Mesenchymal stem cell (in vitro differentiated cells and primary cell): ENCODE measurements around the gene ZNF724.

Experiments
- DNase-seq: peaks from one replicate; pipeline ENCODE4 v3.0.0-alpha.2; 2013
- H2AFZ ChIP-seq: one replicate; pipeline ENCODE4 v1.6.1; 2013; ENCODE audit warnings: low read depth, mild to moderate bottlenecking, control low read depth, inconsistent platforms, low read length, moderate library complexity
- H2AK5ac ChIP-seq: 2 replicates; pipeline ENCODE4 v1.6.1; 2013; ENCODE audit warnings: low read length, moderate library complexity, mild to moderate bottlenecking, inconsistent platforms; ENCODE audit not compliant: severe bottlenecking
- H2BK120ac ChIP-seq: one replicate; pipeline ENCODE4 v1.6.1; 2013; ENCODE audit warnings: low read depth, mild to moderate bottlenecking, inconsistent platforms, low read length, moderate library complexity
- H2BK12ac ChIP-seq, 2 experiments: one replicate each; pipeline ENCODE4 v1.6.1; 2013; ENCODE audit warnings: inconsistent platforms in 2 of 2, low read length in 2 of 2, mild to moderate bottlenecking in 2 of 2, moderate library complexity in 2 of 2, control low read depth in 1 of 2
- H2BK15ac ChIP-seq: one replicate; pipeline ENCODE4 v1.6.1; 2013; ENCODE audit warnings: mild to moderate bottlenecking, low read depth, inconsistent platforms; ENCODE audit not compliant: poor library complexity, severe bottlenecking
- H2BK5ac ChIP-seq: 2 replicates; pipeline ENCODE4 v1.6.1; 2013; ENCODE audit warnings: low read depth, mild to moderate bottlenecking, low read length, control low read depth, inconsistent platforms; ENCODE audit not compliant: poor library complexity, severe bottlenecking
- H3K14ac ChIP-seq, 2 experiments: one replicate each; pipeline ENCODE4 v1.6.1; 2013; ENCODE audit warnings: inconsistent platforms in 2 of 2, low read length in 2 of 2, control low read depth in 1 of 2, mild to moderate bottlenecking in 1 of 2, moderate library complexity in 1 of 2
- H3K18ac ChIP-seq, 2 experiments: one replicate each; pipeline ENCODE4 v1.6.1; 2013; ENCODE audit warnings: inconsistent platforms in 2 of 2, low read length in 2 of 2, control low read depth in 1 of 2, low read depth in 1 of 2, mild to moderate bottlenecking in 1 of 2
- H3K23ac ChIP-seq, 2 experiments: one replicate each; pipeline ENCODE4 v1.6.1; 2013; ENCODE audit warnings: inconsistent platforms in 2 of 2, low read length in 2 of 2, mild to moderate bottlenecking in 2 of 2, moderate library complexity in 2 of 2, control low read depth in 1 of 2
- H3K27ac ChIP-seq: 2 replicates; pipeline ENCODE4 v1.5.1; 2013; ENCODE audit warnings: mild to moderate bottlenecking, moderate library complexity, low read length, control low read depth, inconsistent platforms; ENCODE audit not compliant: poor library complexity, severe bottlenecking
- H3K27me3 ChIP-seq, 2 experiments: 2 replicates each; pipeline versions ENCODE4 v1.6.1 to v1.7.0; 2013; ENCODE audit warnings: low read length in 2 of 2, mild to moderate bottlenecking in 2 of 2, moderate library complexity in 2 of 2, control low read depth in 1 of 2, inconsistent platforms in 1 of 2; ENCODE audit not compliant: control insufficient read depth in 1 of 2, insufficient read depth in 1 of 2
- H3K36me3 ChIP-seq, 2 experiments: 2 replicates each; pipeline versions ENCODE4 v1.6.1 to v1.7.0; 2013; ENCODE audit warnings: low read length in 2 of 2, control low read depth in 1 of 2, inconsistent platforms in 1 of 2, low read depth in 1 of 2, mild to moderate bottlenecking in 1 of 2; ENCODE audit not compliant: insufficient read depth in 2 of 2, control insufficient read depth in 1 of 2
- H3K4ac ChIP-seq, 2 experiments: one replicate each; pipeline ENCODE4 v1.6.1; 2013; ENCODE audit warnings: inconsistent platforms in 2 of 2, low read length in 2 of 2, mild to moderate bottlenecking in 2 of 2, moderate library complexity in 2 of 2, control low read depth in 1 of 2, low read depth in 1 of 2
- H3K4me1 ChIP-seq: 2 replicates; pipeline ENCODE4 v1.6.1; 2013; ENCODE audit warnings: low read depth, low read length, control low read depth; ENCODE audit not compliant: control insufficient read depth, insufficient read depth
- H3K4me2 ChIP-seq: 2 replicates; pipeline ENCODE4 v1.6.1; 2013; ENCODE audit warnings: low read length, mild to moderate bottlenecking, inconsistent platforms; ENCODE audit not compliant: poor library complexity, severe bottlenecking
- H3K4me3 ChIP-seq, 2 experiments: 2 replicates each; pipeline versions ENCODE4 v1.5.1 to v1.7.0; 2013; ENCODE audit warnings: low read length in 2 of 2, mild to moderate bottlenecking in 2 of 2, control low read depth in 1 of 2, low read depth in 1 of 2; ENCODE audit not compliant: insufficient read depth in 1 of 2
- H3K79me1 ChIP-seq: replicated peaks from 2 replicates; pipeline ENCODE4 v1.6.1; 2013; ENCODE audit warnings: mild to moderate bottlenecking, control low read depth, low read length, inconsistent platforms; ENCODE audit not compliant: poor library complexity, severe bottlenecking
- H3K9ac ChIP-seq: 2 replicates; pipeline ENCODE4 v1.7.0; 2013; ENCODE audit warnings: mild to moderate bottlenecking, low read length, moderate library complexity
- H3K9me3 ChIP-seq: 2 replicates; pipeline ENCODE4 v1.7.0; 2013; ENCODE audit warnings: mild to moderate bottlenecking, low read length; ENCODE audit not compliant: control insufficient read depth
- H4K8ac ChIP-seq: one replicate; pipeline ENCODE4 v1.6.1; 2013; ENCODE audit warnings: inconsistent platforms, mild to moderate bottlenecking, low read length, moderate library complexity
- H4K91ac ChIP-seq: one replicate; pipeline ENCODE4 v1.6.1; 2013; ENCODE audit warnings: mild to moderate bottlenecking, low read length, inconsistent platforms
- WGBS: methylation state at CpG from one replicate; pipeline ENCODE4 v1.1.7; 2013; ENCODE audit warnings: mixed read lengths; 5-methylcytosine and 5-hydroxymethylcytosine counted together

ZNF724 gene

DNA sequence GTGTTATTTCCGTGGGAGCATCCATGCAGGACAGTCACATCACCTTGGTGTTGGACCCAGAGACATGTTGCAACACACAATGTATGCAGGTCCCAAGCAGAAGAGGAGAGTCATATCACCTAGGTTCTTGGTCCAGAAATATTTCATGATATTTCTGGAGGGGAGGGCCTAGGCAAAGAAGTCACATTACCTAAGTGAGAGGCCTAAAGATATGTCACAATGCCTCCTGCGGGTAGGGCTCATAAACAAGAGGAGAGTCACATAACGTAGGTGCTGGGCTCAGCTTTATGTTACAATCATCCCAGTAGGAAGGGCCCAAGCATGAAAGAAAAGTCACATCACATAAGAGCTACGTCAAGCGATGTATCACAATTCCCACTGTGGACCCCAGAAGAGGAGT, 10.8 kb upstream of the ZNF724 start:
- Histone ChIP-seq H3K9ac (no peak overlapping the region), H2AK5ac (no peak overlapping the region), H2BK5ac (no peak overlapping the region), H3K4me2 (no peak overlapping the region), H2BK12ac (no peak overlapping the region), H3K36me3 (peaks cover 18 to 26% of the 10 kb centered on the region in 2 experiments), H3K18ac (no peak overlapping the region), H3K23ac (no peak overlapping the region), H2AFZ (no peak overlapping the region), H4K8ac (no peak overlapping the region), H3K79me1 (peaks cover 2% of the 10 kb centered on the region), H3K9me3 (peaks cover 17% of the 10 kb centered on the region), H2BK15ac (no peak overlapping the region), H2BK120ac (no peak overlapping the region), H4K91ac (no peak overlapping the region), H3K4me3 (no peak overlapping the region), H3K27ac (no peak overlapping the region), H3K4me1 (no peaks in the 10 kb centered on the region), H3K14ac (no peak overlapping the region), H3K27me3 (no peaks in the 10 kb centered on the region), H3K4ac (no peak overlapping the region)
- DNase-seq: no peak
- WGBS: 88% methylated on average over 5 of the region's 5 CpGs

DNA sequence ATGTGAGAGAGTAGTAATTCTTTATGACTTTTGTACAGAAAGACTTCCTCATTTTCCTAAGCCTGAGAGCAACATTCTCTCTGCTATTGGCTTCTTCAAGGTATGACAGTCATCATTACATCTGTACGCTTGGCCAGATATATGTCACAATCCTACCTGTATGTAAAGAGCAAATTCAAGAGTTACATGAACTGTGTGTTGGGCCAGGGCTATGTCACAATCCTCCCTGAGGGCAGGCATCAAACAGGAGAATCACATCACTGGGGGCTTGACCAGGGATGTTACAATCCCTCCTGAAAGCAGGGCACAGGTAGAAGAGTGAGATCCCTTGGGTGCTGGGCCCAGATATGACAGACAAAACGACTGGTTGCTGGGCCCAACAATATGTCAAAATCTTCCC, 9.8 kb upstream of the ZNF724 start:
- no peaks in the 10 kb centered on the region for H3K27me3 ChIP-seq
- no peak overlapping the region for H3K4me3 ChIP-seq
- no peak overlapping the region for H2AFZ ChIP-seq
- no peak overlapping the region for H3K27ac ChIP-seq
- H3K18ac ChIP-seq: no peak overlapping the region
- no peak overlapping the region for H3K23ac ChIP-seq
- H3K9me3 ChIP-seq: peaks cover 17% of the 10 kb centered on the region
- no peak overlapping the region for H4K91ac ChIP-seq
- H3K4me2 ChIP-seq: no peak overlapping the region
- no peak overlapping the region for H3K9ac ChIP-seq
- no peak overlapping the region for H2AK5ac ChIP-seq
- H2BK15ac ChIP-seq: no peak overlapping the region
- H2BK5ac ChIP-seq: no peak overlapping the region
- no peaks in the 10 kb centered on the region for H3K4me1 ChIP-seq
- peaks cover 2% of the 10 kb centered on the region for H3K79me1 ChIP-seq
- no peak overlapping the region for H3K14ac ChIP-seq
- no peak for DNase-seq
- H2BK12ac ChIP-seq: no peak overlapping the region
- WGBS: 93% methylated on average over 2 of the region's 2 CpGs
- no peak overlapping the region for H4K8ac ChIP-seq
- H3K4ac ChIP-seq: no peak overlapping the region
- no peak overlapping the region for H2BK120ac ChIP-seq
- peaks cover 18 to 26% of the 10 kb centered on the region in 2 experiments for H3K36me3 ChIP-seq

- Histone ChIP-seq H2AFZ (no peak overlapping the region), H3K27ac (no peak overlapping the region), H3K9me3 (peaks cover 12% of the 10 kb centered on the region), H3K27me3 (no peaks in the 10 kb centered on the region), H4K8ac (no peak overlapping the region), H2BK120ac (no peak overlapping the region), H2AK5ac (no peak overlapping the region), H2BK5ac (no peak overlapping the region), H3K4me3 (no peak overlapping the region), H4K91ac (no peak overlapping the region), H2BK12ac (no peak overlapping the region), H3K4me1 (no peaks in the 10 kb centered on the region), H3K79me1 (no peaks in the 10 kb centered on the region), H3K18ac (no peak overlapping the region), H3K23ac (no peak overlapping the region), H3K9ac (no peak overlapping the region), H2BK15ac (no peak overlapping the region), H3K4me2 (no peak overlapping the region), H3K4ac (no peak overlapping the region), H3K36me3 (peaks cover 12 to 13% of the 10 kb centered on the region in 2 experiments), H3K14ac (no peak overlapping the region)
- DNase-seq: no peak
- WGBS: 96% methylated on average over 4 of the region's 4 CpGs
These were observed 5.5 kb upstream of the ZNF724 start for GRCh38 chr19:23255700-23256099.

- no peak overlapping the region for H3K9ac ChIP-seq
- WGBS: 89% methylated on average over 5 of the region's 5 CpGs
These were observed 4.1 kb upstream of the ZNF724 start for GRCh38 chr19:23254141-23254910.

More at GRCh38 chr19:23254141-23254910, 4.1 kb upstream of the ZNF724 start:
- H2AK5ac ChIP-seq: no peak overlapping the region
- H3K36me3 ChIP-seq: peaks cover 3 to 4% of the 10 kb centered on the region in 2 experiments
- no peak overlapping the region for H3K4ac ChIP-seq
- DNase-seq: no peak
- peaks cover under 1% of the 10 kb centered on the region for H3K4me1 ChIP-seq
- peaks cover under 1% of the 10 kb centered on the region for H3K79me1 ChIP-seq
- no peak overlapping the region for H2BK12ac ChIP-seq
- H4K8ac ChIP-seq: no peak overlapping the region
- no peak overlapping the region for H3K14ac ChIP-seq
- H3K23ac ChIP-seq: no peak overlapping the region
- no peak overlapping the region for H2AFZ ChIP-seq
- H3K4me2 ChIP-seq: no peak overlapping the region
- no peak overlapping the region for H3K27ac ChIP-seq
- H2BK15ac ChIP-seq: no peak overlapping the region
- no peak overlapping the region for H3K4me3 ChIP-seq
- H3K18ac ChIP-seq: no peak overlapping the region
- peaks cover 7% of the 10 kb centered on the region for H3K9me3 ChIP-seq
- no peaks in the 10 kb centered on the region for H3K27me3 ChIP-seq
- no peak overlapping the region for H2BK120ac ChIP-seq
- no peak overlapping the region for H2BK5ac ChIP-seq
- H4K91ac ChIP-seq: no peak overlapping the region
